ENCODE results near the gene RELN. TPM values are rescaled to one million over a fixed set of nuclear protein-coding genes. Genes with fewer than 3 reads are reported as not detected.

RELN gene
- total RNA-seq, 1 donor from 2014 or later, result 5.7 TPM

GRCh38 chr7:104018425-104018824 is 29.0 kb upstream of the RELN start:
- Mint-ChIP-seq H3K4me3 (ENCODE audit: unreplicated experiment) (no peak overlapping the region), H3K4me1 (ENCODE audit: low read depth, unreplicated experiment) (no peaks in the 10 kb centered on the region), H3K36me3 (ENCODE audit: unreplicated experiment) (no peaks in the 10 kb centered on the region), H3K27ac (ENCODE audit: unreplicated experiment) (no peak overlapping the region), H3K27me3 (ENCODE audit: unreplicated experiment) (no peaks in the 10 kb centered on the region), H3K9me3 (ENCODE audit: unreplicated experiment) (peaks cover 2% of the 10 kb centered on the region)
- no peak for TF ChIP-seq CTCF (IDR thresholded peaks at IDR 0.05; ENCODE audit: partially characterized antibody, unreplicated experiment)
- DNase-seq, result no peak

- Mint-ChIP-seq H3K27ac (ENCODE audit: unreplicated experiment) (no peak overlapping the region), H3K36me3 (ENCODE audit: unreplicated experiment) (no peaks in the 10 kb centered on the region), H3K4me1 (ENCODE audit: low read depth, unreplicated experiment) (no peaks in the 10 kb centered on the region), H3K4me3 (ENCODE audit: unreplicated experiment) (no peak overlapping the region), H3K9me3 (ENCODE audit: unreplicated experiment) (peaks cover 2% of the 10 kb centered on the region), H3K27me3 (ENCODE audit: unreplicated experiment) (no peaks in the 10 kb centered on the region)
- DNase-seq, result no peak
- no peak for TF ChIP-seq CTCF (IDR thresholded peaks at IDR 0.05; ENCODE audit: partially characterized antibody, unreplicated experiment)
Observed at GRCh38 chr7:104017001-104017400, 27.5 kb upstream of the RELN start.

GRCh38 chr7:104012835-104013234 is 23.4 kb upstream of the RELN start:
- no peaks in the 10 kb centered on the region for H3K9me3 Mint-ChIP-seq (ENCODE audit: unreplicated experiment)
- no peaks in the 10 kb centered on the region for H3K27me3 Mint-ChIP-seq (ENCODE audit: unreplicated experiment)
- TF ChIP-seq CTCF (IDR thresholded peaks at IDR 0.05; ENCODE audit: partially characterized antibody, unreplicated experiment), result no peak
- no peak overlapping the region for H3K4me3 Mint-ChIP-seq (ENCODE audit: unreplicated experiment)
- no peak for DNase-seq
- no peaks in the 10 kb centered on the region for H3K4me1 Mint-ChIP-seq (ENCODE audit: low read depth, unreplicated experiment)
- no peaks in the 10 kb centered on the region for H3K36me3 Mint-ChIP-seq (ENCODE audit: unreplicated experiment)
- H3K27ac Mint-ChIP-seq (ENCODE audit: unreplicated experiment), result no peak overlapping the region

- no peak for DNase-seq
- Mint-ChIP-seq H3K4me3 (ENCODE audit: unreplicated experiment) (no peak overlapping the region), H3K9me3 (ENCODE audit: unreplicated experiment) (no peaks in the 10 kb centered on the region), H3K36me3 (ENCODE audit: unreplicated experiment) (no peaks in the 10 kb centered on the region), H3K27me3 (ENCODE audit: unreplicated experiment) (no peaks in the 10 kb centered on the region), H3K27ac (ENCODE audit: unreplicated experiment) (no peak overlapping the region), H3K4me1 (ENCODE audit: low read depth, unreplicated experiment) (no peaks in the 10 kb centered on the region)
- TF ChIP-seq CTCF (IDR thresholded peaks at IDR 0.05; ENCODE audit: partially characterized antibody, unreplicated experiment), result no peak
Observed at GRCh38 chr7:104011829-104012228, 22.4 kb upstream of the RELN start.

GRCh38 chr7:104010052-104010909 is 20.8 kb upstream of the RELN start:
- no peak overlapping the region for H3K4me3 Mint-ChIP-seq (ENCODE audit: unreplicated experiment)
- DNase-seq, result no peak
- H3K9me3 Mint-ChIP-seq (ENCODE audit: unreplicated experiment), result no peaks in the 10 kb centered on the region
- H3K27me3 Mint-ChIP-seq (ENCODE audit: unreplicated experiment), result no peaks in the 10 kb centered on the region
- no peaks in the 10 kb centered on the region for H3K4me1 Mint-ChIP-seq (ENCODE audit: low read depth, unreplicated experiment)
- no peak for TF ChIP-seq CTCF (IDR thresholded peaks at IDR 0.05; ENCODE audit: partially characterized antibody, unreplicated experiment)
- H3K27ac Mint-ChIP-seq (ENCODE audit: unreplicated experiment), result no peak overlapping the region
- H3K36me3 Mint-ChIP-seq (ENCODE audit: unreplicated experiment), result no peaks in the 10 kb centered on the region

All from glutamatergic neuron (in vitro differentiated cells).